ENCODE results near the gene SLC10A7. TPM values are rescaled to one million over a fixed set of nuclear protein-coding genes. Genes with fewer than 3 reads are reported as not detected.

Gene SLC10A7
- total and polyA plus RNA-seq, 4 donors: 3.7 to 18.7 (median 7.6) TPM

- H3K36me3 ChIP-seq (ENCODE audit: control insufficient read depth in 4 of 4, insufficient read depth in 3 of 4, low read depth in 1 of 4, low read length in 3 of 4): no peaks in the 10 kb centered on the region
- H3K9me3 ChIP-seq (ENCODE audit: control insufficient read depth in 4 of 4, low read length in 3 of 4): no peaks in the 10 kb centered on the region
- no peaks in the 10 kb centered on the region for H3K27me3 ChIP-seq (ENCODE audit: control insufficient read depth in 4 of 4, insufficient read depth in 4 of 4, low read length in 3 of 4)
- no peak overlapping the region for H3K27ac ChIP-seq (ENCODE audit: low read depth in 1 of 2, low read length in 2 of 2)
- no peak overlapping the region for H3K9ac ChIP-seq (ENCODE audit: low read depth in 1 of 2, low read length in 2 of 2)
- whole genome bisulfite sequencing: 92% methylated on average over 3 of the region's 3 CpGs
- no peak for TF ChIP-seq MAX (IDR thresholded peaks at IDR 0.05)
- TF ChIP-seq ATF3 (IDR thresholded peaks at IDR 0.05): no peak
- no peak for TF ChIP-seq CTCF (IDR thresholded peaks at IDR 0.05; ENCODE audit: low read depth, low read length, missing input control)
- no peak for TF ChIP-seq FOXA1 (IDR thresholded peaks at IDR 0.05)
- no peak for TF ChIP-seq SP1 (IDR thresholded peaks at IDR 0.05)
- no peak for TF ChIP-seq JUND (IDR thresholded peaks at IDR 0.05)
- TF ChIP-seq RXRA (IDR thresholded peaks at IDR 0.05): no peak
- TF ChIP-seq EGR1 (IDR thresholded peaks at IDR 0.05; ENCODE audit: low read depth in 2 of 2): no peak
- no peak for TF ChIP-seq ZBTB33 (IDR thresholded peaks at IDR 0.05)
- no peak for TF ChIP-seq NR2F2 (IDR thresholded peaks at IDR 0.05)
- TF ChIP-seq RAD21 (IDR thresholded peaks at IDR 0.05): no peak
- no peak for TF ChIP-seq YY1 (IDR thresholded peaks at IDR 0.05)
- TF ChIP-seq GABPA (IDR thresholded peaks at IDR 0.05 in 1 of 2, conservative IDR thresholded peaks at IDR 0.05 in 1 of 2): no peak
- TF ChIP-seq FOXA2 (IDR thresholded peaks at IDR 0.05): no peak
- H3K4me3 ChIP-seq (ENCODE audit: low read depth in 1 of 3, low read length in 3 of 3): no peak overlapping the region
- no peaks in the 10 kb centered on the region for H3K4me1 ChIP-seq (ENCODE audit: control insufficient read depth in 4 of 4, insufficient read depth in 4 of 4, low read length in 3 of 4)
- no peak for DNase-seq (ENCODE audit: low spot score)
Observed at GRCh38 chr4:146369446-146369845, 152.3 kb downstream of the SLC10A7 start.

GRCh38 chr4:146368209-146368608, 153.5 kb downstream of the SLC10A7 start:
- H3K9ac ChIP-seq (ENCODE audit: low read depth in 1 of 2, low read length in 2 of 2): no peak overlapping the region
- DNase-seq (ENCODE audit: low spot score): no peak
- no peak overlapping the region for H3K27ac ChIP-seq (ENCODE audit: low read depth in 1 of 2, low read length in 2 of 2)
- H3K9me3 ChIP-seq (ENCODE audit: control insufficient read depth in 4 of 4, low read length in 3 of 4): no peaks in the 10 kb centered on the region
- no peak for TF ChIP-seq EGR1 (IDR thresholded peaks at IDR 0.05; ENCODE audit: low read depth in 2 of 2)
- no peak for TF ChIP-seq RXRA (IDR thresholded peaks at IDR 0.05)
- no peak for TF ChIP-seq RAD21 (IDR thresholded peaks at IDR 0.05)
- no peak for TF ChIP-seq TAF1 (conservative IDR thresholded peaks at IDR 0.05)
- no peak for TF ChIP-seq FOXA1 (IDR thresholded peaks at IDR 0.05)
- no peak for TF ChIP-seq HNF4A (conservative IDR thresholded peaks at IDR 0.05)
- no peak for TF ChIP-seq NR2F2 (IDR thresholded peaks at IDR 0.05)
- TF ChIP-seq SP1 (IDR thresholded peaks at IDR 0.05): no peak
- TF ChIP-seq JUND (IDR thresholded peaks at IDR 0.05): no peak
- 85% methylated on average over 2 of the region's 2 CpGs for WGBS
- H3K4me3 ChIP-seq (ENCODE audit: low read depth in 1 of 3, low read length in 3 of 3): no peak overlapping the region
- H3K36me3 ChIP-seq (ENCODE audit: control insufficient read depth in 4 of 4, insufficient read depth in 3 of 4, low read depth in 1 of 4, low read length in 3 of 4): no peaks in the 10 kb centered on the region
- H3K4me1 ChIP-seq (ENCODE audit: control insufficient read depth in 4 of 4, insufficient read depth in 4 of 4, low read length in 3 of 4): no peaks in the 10 kb centered on the region
- H3K27me3 ChIP-seq (ENCODE audit: control insufficient read depth in 4 of 4, insufficient read depth in 4 of 4, low read length in 3 of 4): no peaks in the 10 kb centered on the region
